Calu3 (cell line): ENCODE measurements around the gene CASP10. TPM values are rescaled to one million over a fixed set of nuclear protein-coding genes. Genes with fewer than 3 reads are reported as not detected.

Source experiments
- BruUV-seq: library from RNA; stranded (reverse); fragments of 400-500 nt; replicated peaks from 2 replicates; lab custom pipeline; 2021; lab: Mats Ljungman, UMichigan
- CTCF ChIA-PET: fragments of 300-600 bp; sonication (Branson Sonifier 250); formaldehyde crosslinking; loops from one replicate; lab custom pipeline; 2022; ENCODE audit warnings: antibody characterized with exemption; lab: Charles Lee
- DNase-seq: peaks from one replicate; pipeline ENCODE4 v3.0.0; 2022
- H3K27ac Mint-ChIP-seq: one replicate; pipeline ENCODE4 v1.8.0; 2022; ENCODE audit warnings: mixed read lengths; ENCODE audit not compliant: unreplicated experiment
- H3K27me3 Mint-ChIP-seq: one replicate; pipeline ENCODE4 v1.8.0; 2022; ENCODE audit warnings: mixed read lengths; ENCODE audit not compliant: unreplicated experiment
- H3K36me3 Mint-ChIP-seq: one replicate; pipeline ENCODE4 v1.8.0; 2022; ENCODE audit warnings: mild to moderate bottlenecking, moderate library complexity, mixed read lengths; ENCODE audit not compliant: insufficient read depth, unreplicated experiment
- H3K4me1 Mint-ChIP-seq: one replicate; pipeline ENCODE4 v1.8.0; 2022; ENCODE audit warnings: mild to moderate bottlenecking, low read depth, mixed read lengths; ENCODE audit not compliant: unreplicated experiment
- H3K4me3 Mint-ChIP-seq: one replicate; pipeline ENCODE4 v1.8.0; 2022; ENCODE audit warnings: mild to moderate bottlenecking, low read depth, moderate library complexity, mixed read lengths; ENCODE audit not compliant: unreplicated experiment
- H3K9me3 Mint-ChIP-seq: one replicate; pipeline ENCODE4 v1.8.0; 2022; ENCODE audit warnings: low read depth, mixed read lengths; ENCODE audit not compliant: unreplicated experiment
- CTCF ChIP-seq: fragments of 200-600 bp; IDR thresholded peaks from one replicate; pipeline ENCODE4 v1.8.0; 2022; ENCODE audit warnings: antibody characterized with exemption; ENCODE audit not compliant: unreplicated experiment
- intact Hi-C: fragments of 100-400 bp; cut with micrococcal nuclease; formaldehyde crosslinking; loops from one replicate; pipeline ENCODE4 v1.10.0; 2022; ENCODE audit not compliant: unreplicated experiment
- total RNA-seq: library from RNA; stranded (reverse); gene quantifications from 2 replicates; pipeline ENCODE4 v1.2.3, GENCODE V29; 2022

The CASP10 gene
- total RNA-seq, 1 experiment from 2014 or later, result 21.4 TPM

GRCh38 chr2:201261471-201261870 is 78.5 kb downstream of the CASP10 start:
- no peak for DNase-seq
- Mint-ChIP-seq H3K36me3 (peaks cover 46% of the 10 kb centered on the region), H3K9me3 (no peaks in the 10 kb centered on the region), H3K27ac (no peak overlapping the region), H3K27me3 (no peaks in the 10 kb centered on the region), H3K4me3 (peak overlapping the region; percentile 65), H3K4me1 (peaks cover 61% of the 10 kb centered on the region)
- BruUV-seq, result no TSS peak
- CTCF ChIA-PET, result interaction anchor here (0.7 kb wide), 1 partner anchor 37 kb away, joined by 4 read pairs; no protein-coding TSS in a partner anchor
- intact Hi-C loops, result no loop called here
- no peak for TF ChIP-seq CTCF

GRCh38 chr2:201261906-201262305 is 79.0 kb downstream of the CASP10 start:
- peak overlapping the region; percentile 65 for H3K4me3 Mint-ChIP-seq
- H3K27ac Mint-ChIP-seq, result no peak overlapping the region
- H3K9me3 Mint-ChIP-seq, result no peaks in the 10 kb centered on the region
- no peak for DNase-seq
- H3K4me1 Mint-ChIP-seq, result peaks cover 56% of the 10 kb centered on the region
- H3K36me3 Mint-ChIP-seq, result peaks cover 45% of the 10 kb centered on the region
- no peak for TF ChIP-seq CTCF
- intact Hi-C loops, result no loop called here
- CTCF ChIA-PET, result no interaction called here
- H3K27me3 Mint-ChIP-seq, result no peaks in the 10 kb centered on the region
- BruUV-seq, result no TSS peak

- CTCF ChIA-PET, result interaction anchor here (0.8 kb wide), 1 partner anchor 30 kb away, joined by 3 read pairs; no protein-coding TSS in a partner anchor
- no peak for TF ChIP-seq CTCF
- no peak for DNase-seq
- Mint-ChIP-seq H3K9me3 (no peaks in the 10 kb centered on the region), H3K27me3 (no peaks in the 10 kb centered on the region), H3K4me1 (peaks cover 49% of the 10 kb centered on the region), H3K4me3 (no peak overlapping the region), H3K36me3 (peaks cover 37% of the 10 kb centered on the region), H3K27ac (no peak overlapping the region)
- BruUV-seq, result no TSS peak
- intact Hi-C loops, result no loop called here
Measured at GRCh38 chr2:201262718-201263117, 79.8 kb downstream of the CASP10 start.

GRCh38 chr2:201263779-201264178 is 80.8 kb downstream of the CASP10 start:
- intact Hi-C loops, result no loop called here
- no peak for TF ChIP-seq CTCF
- BruUV-seq, result no TSS peak
- H3K36me3 Mint-ChIP-seq, result peaks cover 26% of the 10 kb centered on the region
- H3K27ac Mint-ChIP-seq, result no peak overlapping the region
- H3K9me3 Mint-ChIP-seq, result no peaks in the 10 kb centered on the region
- no peaks in the 10 kb centered on the region for H3K27me3 Mint-ChIP-seq
- H3K4me1 Mint-ChIP-seq, result peaks cover 38% of the 10 kb centered on the region
- no peak overlapping the region for H3K4me3 Mint-ChIP-seq
- DNase-seq, result no peak
- CTCF ChIA-PET, result no interaction called here
